Measurements from ENCODE around the gene TNNC2. TPM values are rescaled to one million over a fixed set of nuclear protein-coding genes. Genes with fewer than 3 reads are reported as not detected.

The TNNC2 gene
- total and polyA plus RNA-seq, 2 of the 13 experiments (the other 11 are each of a cell fraction or from before 2014, with no cell fraction given), result 1.8 to 4.7 TPM

- TF ChIP-seq, protein P1, sequence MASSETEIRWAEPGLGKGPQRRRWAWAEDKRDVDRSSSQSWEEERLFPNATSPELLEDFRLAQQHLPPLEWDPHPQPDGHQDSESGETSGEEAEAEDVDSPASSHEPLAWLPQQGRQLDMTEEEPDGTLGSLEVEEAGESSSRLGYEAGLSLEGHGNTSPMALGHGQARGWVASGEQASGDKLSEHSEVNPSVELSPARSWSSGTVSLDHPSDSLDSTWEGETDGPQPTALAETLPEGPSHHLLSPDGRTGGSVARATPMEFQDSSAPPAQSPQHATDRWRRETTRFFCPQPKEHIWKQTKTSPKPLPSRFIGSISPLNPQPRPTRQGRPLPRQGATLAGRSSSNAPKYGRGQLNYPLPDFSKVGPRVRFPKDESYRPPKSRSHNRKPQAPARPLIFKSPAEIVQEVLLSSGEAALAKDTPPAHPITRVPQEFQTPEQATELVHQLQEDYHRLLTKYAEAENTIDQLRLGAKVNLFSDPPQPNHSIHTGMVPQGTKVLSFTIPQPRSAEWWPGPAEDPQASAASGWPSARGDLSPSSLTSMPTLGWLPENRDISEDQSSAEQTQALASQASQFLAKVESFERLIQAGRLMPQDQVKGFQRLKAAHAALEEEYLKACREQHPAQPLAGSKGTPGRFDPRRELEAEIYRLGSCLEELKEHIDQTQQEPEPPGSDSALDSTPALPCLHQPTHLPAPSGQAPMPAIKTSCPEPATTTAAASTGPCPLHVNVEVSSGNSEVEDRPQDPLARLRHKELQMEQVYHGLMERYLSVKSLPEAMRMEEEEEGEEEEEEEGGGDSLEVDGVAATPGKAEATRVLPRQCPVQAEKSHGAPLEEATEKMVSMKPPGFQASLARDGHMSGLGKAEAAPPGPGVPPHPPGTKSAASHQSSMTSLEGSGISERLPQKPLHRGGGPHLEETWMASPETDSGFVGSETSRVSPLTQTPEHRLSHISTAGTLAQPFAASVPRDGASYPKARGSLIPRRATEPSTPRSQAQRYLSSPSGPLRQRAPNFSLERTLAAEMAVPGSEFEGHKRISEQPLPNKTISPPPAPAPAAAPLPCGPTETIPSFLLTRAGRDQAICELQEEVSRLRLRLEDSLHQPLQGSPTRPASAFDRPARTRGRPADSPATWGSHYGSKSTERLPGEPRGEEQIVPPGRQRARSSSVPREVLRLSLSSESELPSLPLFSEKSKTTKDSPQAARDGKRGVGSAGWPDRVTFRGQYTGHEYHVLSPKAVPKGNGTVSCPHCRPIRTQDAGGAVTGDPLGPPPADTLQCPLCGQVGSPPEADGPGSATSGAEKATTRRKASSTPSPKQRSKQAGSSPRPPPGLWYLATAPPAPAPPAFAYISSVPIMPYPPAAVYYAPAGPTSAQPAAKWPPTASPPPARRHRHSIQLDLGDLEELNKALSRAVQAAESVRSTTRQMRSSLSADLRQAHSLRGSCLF (CRISPR knock-in tag; IDR thresholded peaks at IDR 0.05; ENCODE audit: borderline replicate concordance), result 0 out of 2 replicates have a peak, but pooled peaks have one; percentile 76
- TF ChIP-seq SYNCRIP (IDR thresholded peaks at IDR 0.05; ENCODE audit: insufficient read depth, low read depth, low read length) (no peak), HDAC6 (IDR thresholded peaks at IDR 0.05; ENCODE audit: low read depth, low read length) (no peak), MTF1 (CRISPR knock-in tag; IDR thresholded peaks at IDR 0.05) (no peak), ZBTB10 (CRISPR knock-in tag; IDR thresholded peaks at IDR 0.05; ENCODE audit: borderline replicate concordance) (no peak; the same call in 1 of the 2 replicates), EEA1 (CRISPR knock-in tag; IDR thresholded peaks at IDR 0.05; ENCODE audit: borderline replicate concordance) (0 out of 2 replicates have a peak, but pooled peaks have one; percentile 82), IRF2 (CRISPR knock-in tag; IDR thresholded peaks at IDR 0.05) (peak; percentile 37)
These were observed 30.2 kb upstream of the TNNC2 start, which contains the start of the genes ACOT8 and ZSWIM3 (continued) for GRCh38 chr20:45857114-45857881.
